Gastrocnemius medialis (tissue), 4 donors: ENCODE measurements around the gene RBM47.
"Not testable (repeated sequence)": the region's sequence is repeated elsewhere in the genome, so short reads cannot be mapped to it uniquely, and the experiment has no call there.

Experiments used
- CTCF ChIP-seq, 5 experiments: fragments of 450-650 bp in 3 of 5; fragments of 200-600 bp in 2 of 5; sonication (generic) in 2 of 5; IDR thresholded peaks in 4 of 5; conservative IDR thresholded peaks in 1 of 5; 1 replicate in 4 of 5; 2 replicates in 1 of 5; pipeline ENCODE4 v1.5.1; 2016 to 2019; ENCODE audit warnings: antibody characterized with exemption in 5 of 5, mild to moderate bottlenecking in 3 of 5, moderate library complexity in 3 of 5
- POLR2A ChIP-seq, 2 donors: fragments of 450-650 bp; IDR thresholded peaks; one replicate each; pipeline ENCODE4 v1.6.1; 2017; ENCODE audit warnings: antibody characterized with exemption in 2 of 2, mild to moderate bottlenecking in 2 of 2, moderate library complexity in 2 of 2

- TF ChIP-seq CTCF (IDR thresholded peaks at IDR 0.05 in 4 of 5, conservative IDR thresholded peaks at IDR 0.05 in 1 of 5); POLR2A (IDR thresholded peaks at IDR 0.05): not testable (repeated sequence)
Observed at GRCh38 chr4:40407468-40407867, 222.2 kb downstream of the RBM47 start.
